GM23248 (cell line): ENCODE results near the gene SLC4A3. TPM values are rescaled to one million over a fixed set of nuclear protein-coding genes. Genes with fewer than 3 reads are reported as not detected.

ENCODE experiments used
- DNase-seq: peaks from one replicate; pipeline ENCODE4 v3.0.0-alpha.2; 2015
- H2AFZ ChIP-seq: fragments of 200-600 bp; sonication (generic); 2 replicates; pipeline ENCODE4 v1.6.1; 2016; ENCODE audit warnings: antibody characterized with exemption
- H3F3A ChIP-seq: fragments of 200-600 bp; sonication (generic); 2 replicates; pipeline ENCODE4 v1.6.1; 2016; ENCODE audit warnings: mild to moderate bottlenecking, antibody characterized with exemption, mixed run types; ENCODE audit not compliant: insufficient read depth
- H3K27ac ChIP-seq: fragments of 200-600 bp; sonication (generic); 2 replicates; pipeline ENCODE4 v1.5.1; 2016; ENCODE audit warnings: mild to moderate bottlenecking
- H3K27me3 ChIP-seq: fragments of 200-600 bp; sonication (generic); replicated peaks from 2 replicates; pipeline ENCODE4 v1.6.1; 2016; ENCODE audit warnings: mild to moderate bottlenecking; ENCODE audit not compliant: insufficient read depth
- H3K36me3 ChIP-seq: fragments of 200-600 bp; sonication (generic); 2 replicates; pipeline ENCODE4 v1.6.1; 2016; ENCODE audit warnings: low read depth, mild to moderate bottlenecking
- H3K4me1 ChIP-seq: fragments of 200-600 bp; sonication (generic); 2 replicates; pipeline ENCODE4 v1.6.1; 2016; ENCODE audit warnings: mild to moderate bottlenecking; ENCODE audit not compliant: insufficient read depth
- H3K4me2 ChIP-seq: fragments of 200-600 bp; sonication (generic); one replicate; pipeline ENCODE4 v1.6.1; 2016; ENCODE audit warnings: mild to moderate bottlenecking; ENCODE audit not compliant: unreplicated experiment
- H3K4me3 ChIP-seq: fragments of 200-600 bp; sonication (generic); 2 replicates; pipeline ENCODE4 v1.5.1; 2016; ENCODE audit warnings: mild to moderate bottlenecking
- H3K79me2 ChIP-seq: fragments of 200-600 bp; sonication (generic); 2 replicates; pipeline ENCODE4 v1.6.1; 2016; ENCODE audit warnings: mild to moderate bottlenecking; ENCODE audit not compliant: insufficient read depth
- H3K9ac ChIP-seq: fragments of 200-600 bp; sonication (generic); 2 replicates; pipeline ENCODE4 v1.6.1; 2016; ENCODE audit warnings: mild to moderate bottlenecking
- H3K9me2 ChIP-seq: fragments of 200-600 bp; sonication (generic); 2 replicates; pipeline ENCODE4 v1.6.1; 2016; ENCODE audit warnings: mixed run types, mild to moderate bottlenecking, moderate library complexity; ENCODE audit not compliant: insufficient read depth
- H3K9me3 ChIP-seq: fragments of 200-600 bp; sonication (generic); one replicate; pipeline ENCODE4 v1.6.1; 2017; ENCODE audit warnings: low read depth
- H4K20me1 ChIP-seq: fragments of 200-600 bp; sonication (generic); 2 replicates; pipeline ENCODE4 v1.6.0; 2016; ENCODE audit not compliant: insufficient read depth
- EZH2 ChIP-seq: fragments of 200-600 bp; sonication (generic); IDR thresholded peaks from 2 replicates; pipeline ENCODE4 v1.6.1; 2018; ENCODE audit warnings: antibody characterized with exemption, mild to moderate bottlenecking; ENCODE audit not compliant: insufficient read depth, poor library complexity, severe bottlenecking
- EZH2phosphoT487 ChIP-seq: fragments of 200-600 bp; sonication (generic); IDR thresholded peaks from 2 replicates; pipeline ENCODE4 v1.6.1; 2018; ENCODE audit warnings: antibody characterized with exemption, moderate library complexity, mild to moderate bottlenecking, low read depth; ENCODE audit not compliant: insufficient read depth
- WGBS, 2 experiments: methylation state at CpG; one replicate each; pipeline ENCODE4 v1.1.6; 2015 to 2017; ENCODE audit warnings: low lambda C conversion rate in 2 of 2, low coverage in 1 of 2; ENCODE audit errors: missing lambda C conversion rate in 2 of 2; 5-methylcytosine and 5-hydroxymethylcytosine counted together
- in situ Hi-C: fragments of 300-500 bp; cut with MboI; formaldehyde crosslinking; loops from 2 replicates; pipeline ENCODE4 v1.15.0; 2020
- polyA plus RNA-seq: library from polyadenylated mRNA; unstranded; fragments of >200 nt; fragmentation: Nextera tagmentation; extraction: Ambion mirVana; gene quantifications from 2 replicates; pipeline ENCODE4 v1.2.1, GENCODE V29; 2016
- total RNA-seq: library from RNA; depleted of rRNA; stranded (reverse); fragments of >200 nt; shearing (Covaris generic); gene quantifications from 2 replicates; pipeline ENCODE4 v1.2.3, GENCODE V29; 2014

SLC4A3 gene
- total and polyA plus RNA-seq, 2 experiments from 2014 or later: 0.54 to 0.79 TPM

- Histone ChIP-seq H3K27me3 (0 out of 2 replicates have a peak, but pooled peaks cover 5% of the 10 kb centered on the region), H3K4me3 (no peak overlapping the region), H3F3A (no peaks in the 10 kb centered on the region), H3K9me2 (no peaks in the 10 kb centered on the region), H3K9ac (no peak overlapping the region), H3K27ac (no peak overlapping the region), H3K4me2 (no peak overlapping the region), H3K79me2 (no peaks in the 10 kb centered on the region), H3K4me1 (no peaks in the 10 kb centered on the region), H4K20me1 (no peaks in the 10 kb centered on the region), H3K9me3 (no peaks in the 10 kb centered on the region), H3K36me3 (no peaks in the 10 kb centered on the region), H2AFZ (no peak overlapping the region)
- no peak for DNase-seq
- in situ Hi-C loops: no loop called here
- 59 to 61% methylated on average over 4 of the region's 4 CpGs for WGBS, 2 experiments
- TF ChIP-seq EZH2: no peak
- no peak for TF ChIP-seq EZH2phosphoT487
Measured at GRCh38 chr2:219619235-219619634, 8.2 kb upstream of the SLC4A3 start.

- DNase-seq: no peak
- Histone ChIP-seq H3K27ac (no peak overlapping the region), H3K9me3 (no peaks in the 10 kb centered on the region), H3K9ac (no peak overlapping the region), H3F3A (no peaks in the 10 kb centered on the region), H2AFZ (no peak overlapping the region), H3K9me2 (no peaks in the 10 kb centered on the region), H3K4me2 (no peak overlapping the region), H4K20me1 (no peaks in the 10 kb centered on the region), H3K4me3 (no peak overlapping the region), H3K4me1 (no peaks in the 10 kb centered on the region), H3K79me2 (no peaks in the 10 kb centered on the region), H3K27me3 (0 out of 2 replicates have a peak, but pooled peaks cover 5% of the 10 kb centered on the region), H3K36me3 (no peaks in the 10 kb centered on the region)
- in situ Hi-C loops: no loop called here
- TF ChIP-seq EZH2 (no peak), EZH2phosphoT487 (no peak)
- 61 to 63% methylated on average over 6 of the region's 6 CpGs for WGBS, 2 experiments
Measured at GRCh38 chr2:219620546-219620945, 6.9 kb upstream of the SLC4A3 start.

- in situ Hi-C loops: no loop called here
- no peaks in the 10 kb centered on the region for H3K4me1 ChIP-seq
- H3K9me3 ChIP-seq: no peaks in the 10 kb centered on the region
- TF ChIP-seq EZH2 (no peak), EZH2phosphoT487 (no peak)
- H3K4me3 ChIP-seq: no peak overlapping the region
- H2AFZ ChIP-seq: no peak overlapping the region
- H3K27ac ChIP-seq: no peak overlapping the region
- no peaks in the 10 kb centered on the region for H3K79me2 ChIP-seq
- H3K4me2 ChIP-seq: no peak overlapping the region
- H3K36me3 ChIP-seq: no peaks in the 10 kb centered on the region
- no peak for DNase-seq
- H3F3A ChIP-seq: no peaks in the 10 kb centered on the region
- WGBS, 2 experiments: 57 to 58% methylated on average over 4 of the region's 4 CpGs
- peaks cover 6% of the 10 kb centered on the region; the same call in 1 of the 2 replicates for H3K27me3 ChIP-seq
- H4K20me1 ChIP-seq: no peaks in the 10 kb centered on the region
- no peak overlapping the region for H3K9ac ChIP-seq
- H3K9me2 ChIP-seq: no peaks in the 10 kb centered on the region
Measured at GRCh38 chr2:219621935-219622334, 5.5 kb upstream of the SLC4A3 start.

- peaks cover 9% of the 10 kb centered on the region; the same call in 1 of the 2 replicates for H3K27me3 ChIP-seq
- H3F3A ChIP-seq: no peaks in the 10 kb centered on the region
- no peak overlapping the region for H3K9ac ChIP-seq
- no peaks in the 10 kb centered on the region for H4K20me1 ChIP-seq
- TF ChIP-seq EZH2 (no peak), EZH2phosphoT487 (no peak)
- H3K4me2 ChIP-seq: no peak overlapping the region
- H2AFZ ChIP-seq: no peak overlapping the region
- no peak for DNase-seq
- H3K27ac ChIP-seq: no peak overlapping the region
- 54 to 68% methylated on average over 2 of the region's 2 CpGs for WGBS, 2 experiments
- H3K9me3 ChIP-seq: no peaks in the 10 kb centered on the region
- H3K4me3 ChIP-seq: no peak overlapping the region
- no peaks in the 10 kb centered on the region for H3K9me2 ChIP-seq
- H3K4me1 ChIP-seq: no peaks in the 10 kb centered on the region
- H3K79me2 ChIP-seq: no peaks in the 10 kb centered on the region
- no peaks in the 10 kb centered on the region for H3K36me3 ChIP-seq
- in situ Hi-C loops: no loop called here
Measured at GRCh38 chr2:219622472-219622871, 5.0 kb upstream of the SLC4A3 start.

GRCh38 chr2:219624565-219624964 is 2.9 kb upstream of the SLC4A3 start:
- H3K9me3 ChIP-seq: no peaks in the 10 kb centered on the region
- H3K27me3 ChIP-seq: peaks cover 9% of the 10 kb centered on the region; the same call in 1 of the 2 replicates
- H3K9ac ChIP-seq: no peak overlapping the region
- no peak overlapping the region for H2AFZ ChIP-seq
- H3K4me3 ChIP-seq: no peak overlapping the region
- in situ Hi-C loops: no loop called here
- H3F3A ChIP-seq: no peaks in the 10 kb centered on the region
- H3K79me2 ChIP-seq: no peaks in the 10 kb centered on the region
- TF ChIP-seq EZH2phosphoT487: no peak
- TF ChIP-seq EZH2: no peak
- no peak overlapping the region for H3K27ac ChIP-seq
- H4K20me1 ChIP-seq: no peaks in the 10 kb centered on the region
- WGBS, 2 experiments: 70 to 77% methylated on average over 6 of the region's 6 CpGs
- H3K4me2 ChIP-seq: no peak overlapping the region
- no peaks in the 10 kb centered on the region for H3K9me2 ChIP-seq
- DNase-seq: no peak
- no peaks in the 10 kb centered on the region for H3K4me1 ChIP-seq
- no peaks in the 10 kb centered on the region for H3K36me3 ChIP-seq
